ENCODE results near the gene CNST.

CNST gene

DNA sequence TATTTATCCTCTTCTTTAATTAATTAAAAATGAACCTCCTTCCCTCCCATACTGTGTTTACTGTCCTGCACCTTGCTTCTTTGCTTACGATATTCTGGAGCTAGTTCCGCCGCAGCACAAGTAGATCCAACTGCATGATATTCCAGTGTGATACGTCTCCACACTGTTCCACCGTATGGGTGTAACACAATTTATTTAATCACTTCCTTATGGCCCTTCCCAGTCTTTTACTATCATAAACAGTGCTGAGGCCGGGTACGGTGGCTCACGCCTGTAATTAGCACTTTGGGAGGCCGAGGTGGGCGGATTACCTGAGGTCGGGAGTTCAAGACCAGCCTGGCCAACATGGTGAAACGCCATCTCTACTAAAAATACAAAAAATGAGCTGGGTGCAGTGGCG lies 25.7 kb downstream of the CNST start:
- H3K27ac ChIP-seq (ENCODE audit: low read length): peak overlapping the region; percentile 89
- TF ChIP-seq EZH2phosphoT487 (IDR thresholded peaks at IDR 0.05; ENCODE audit: low read depth): no peak
- H3K79me2 ChIP-seq (ENCODE audit: low read length): peaks cover 58% of the 10 kb centered on the region
- no peak overlapping the region for H2AFZ ChIP-seq (ENCODE audit: low read depth, low read length)
- peak overlapping the region; percentile 56 for H3K9ac ChIP-seq (ENCODE audit: low read length)
- no peaks in the 10 kb centered on the region for H4K20me1 ChIP-seq (ENCODE audit: insufficient read depth, low read length)
- peaks cover 26% of the 10 kb centered on the region for H3K36me3 ChIP-seq (replicated peaks; ENCODE audit: low read depth, low read length)
- peaks cover 3% of the 10 kb centered on the region; the same call in 1 of the 2 replicates for H3K9me3 ChIP-seq (ENCODE audit: insufficient read depth, low read length)
- peak overlapping the region; percentile 68 for H3K4me3 ChIP-seq (ENCODE audit: low read length)
- H3K4me2 ChIP-seq (ENCODE audit: low read length): peak overlapping the region; percentile 83
- no peaks in the 10 kb centered on the region for H3K27me3 ChIP-seq (ENCODE audit: low read depth, low read length)
- peaks cover 49% of the 10 kb centered on the region for H3K4me1 ChIP-seq (ENCODE audit: low read length)

DNA sequence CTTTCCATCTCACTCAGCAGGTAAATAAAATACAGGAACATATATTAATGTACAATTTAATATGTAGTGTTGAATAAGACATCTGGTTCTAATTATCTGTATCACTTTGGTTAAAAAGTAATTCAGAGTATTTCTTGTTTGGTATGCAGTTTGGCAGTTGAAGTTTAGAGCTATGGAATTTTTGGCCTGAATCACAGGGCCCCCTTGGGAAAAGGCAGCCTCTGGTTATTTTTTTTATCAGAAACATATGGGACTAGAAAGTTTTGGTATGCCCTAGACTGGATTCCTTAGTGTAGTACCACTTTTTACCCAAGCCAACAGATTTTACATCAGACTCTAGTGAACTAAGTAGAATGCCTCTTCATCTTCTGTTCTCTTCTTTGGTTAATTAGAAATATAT lies 26.4 kb downstream of the CNST start:
- H4K20me1 ChIP-seq (ENCODE audit: insufficient read depth, low read length): peaks cover 6% of the 10 kb centered on the region; the same call in 1 of the 2 replicates
- H3K4me3 ChIP-seq (ENCODE audit: low read length): no peak overlapping the region
- peaks cover 26% of the 10 kb centered on the region for H3K36me3 ChIP-seq (replicated peaks; ENCODE audit: low read depth, low read length)
- no peak overlapping the region for H2AFZ ChIP-seq (ENCODE audit: low read depth, low read length)
- no peak overlapping the region for H3K9ac ChIP-seq (ENCODE audit: low read length)
- peaks cover 3% of the 10 kb centered on the region; the same call in 1 of the 2 replicates for H3K9me3 ChIP-seq (ENCODE audit: insufficient read depth, low read length)
- H3K79me2 ChIP-seq (ENCODE audit: low read length): peaks cover 58% of the 10 kb centered on the region
- peak overlapping the region; percentile 83; the same call in 1 of the 2 replicates for H3K4me2 ChIP-seq (ENCODE audit: low read length)
- peaks cover 42% of the 10 kb centered on the region for H3K4me1 ChIP-seq (ENCODE audit: low read length)
- H3K27me3 ChIP-seq (ENCODE audit: low read depth, low read length): no peaks in the 10 kb centered on the region
- peak overlapping the region; percentile 89; the same call in 1 of the 2 replicates for H3K27ac ChIP-seq (ENCODE audit: low read length)
- TF ChIP-seq EZH2phosphoT487 (IDR thresholded peaks at IDR 0.05; ENCODE audit: low read depth): no peak
- TF ChIP-seq, protein P1, sequence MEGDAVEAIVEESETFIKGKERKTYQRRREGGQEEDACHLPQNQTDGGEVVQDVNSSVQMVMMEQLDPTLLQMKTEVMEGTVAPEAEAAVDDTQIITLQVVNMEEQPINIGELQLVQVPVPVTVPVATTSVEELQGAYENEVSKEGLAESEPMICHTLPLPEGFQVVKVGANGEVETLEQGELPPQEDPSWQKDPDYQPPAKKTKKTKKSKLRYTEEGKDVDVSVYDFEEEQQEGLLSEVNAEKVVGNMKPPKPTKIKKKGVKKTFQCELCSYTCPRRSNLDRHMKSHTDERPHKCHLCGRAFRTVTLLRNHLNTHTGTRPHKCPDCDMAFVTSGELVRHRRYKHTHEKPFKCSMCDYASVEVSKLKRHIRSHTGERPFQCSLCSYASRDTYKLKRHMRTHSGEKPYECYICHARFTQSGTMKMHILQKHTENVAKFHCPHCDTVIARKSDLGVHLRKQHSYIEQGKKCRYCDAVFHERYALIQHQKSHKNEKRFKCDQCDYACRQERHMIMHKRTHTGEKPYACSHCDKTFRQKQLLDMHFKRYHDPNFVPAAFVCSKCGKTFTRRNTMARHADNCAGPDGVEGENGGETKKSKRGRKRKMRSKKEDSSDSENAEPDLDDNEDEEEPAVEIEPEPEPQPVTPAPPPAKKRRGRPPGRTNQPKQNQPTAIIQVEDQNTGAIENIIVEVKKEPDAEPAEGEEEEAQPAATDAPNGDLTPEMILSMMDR (IDR thresholded peaks at IDR 0.05; ENCODE audit: low read depth, low read length): no peak

DNA sequence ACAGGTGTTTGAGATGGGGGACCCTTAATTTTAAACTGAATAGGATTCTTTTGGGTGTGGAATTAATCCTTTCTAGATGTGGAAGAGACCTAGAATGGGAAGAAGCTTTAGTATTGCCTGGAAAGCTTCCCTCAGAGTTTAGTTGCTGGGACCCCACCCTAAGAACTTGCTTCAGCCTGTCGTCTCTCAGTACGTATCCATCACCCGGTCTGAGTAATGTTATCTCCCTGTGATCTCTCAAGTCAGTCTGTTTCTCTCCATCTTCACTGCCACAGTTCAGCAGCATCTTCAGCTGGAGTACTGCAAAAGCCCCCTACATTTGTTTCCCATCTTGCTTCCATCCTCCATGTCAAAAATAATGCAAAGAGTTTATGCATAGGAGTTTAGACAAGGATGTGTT lies 28.9 kb downstream of the CNST start:
- no peaks in the 10 kb centered on the region for H3K27me3 ChIP-seq (ENCODE audit: low read depth, low read length)
- H3K4me3 ChIP-seq (ENCODE audit: low read length): no peak overlapping the region
- H3K27ac ChIP-seq (ENCODE audit: low read length): no peak overlapping the region
- H2AFZ ChIP-seq (ENCODE audit: low read depth, low read length): no peak overlapping the region
- peaks cover 31% of the 10 kb centered on the region for H3K4me1 ChIP-seq (ENCODE audit: low read length)
- H4K20me1 ChIP-seq (ENCODE audit: insufficient read depth, low read length): peaks cover 17% of the 10 kb centered on the region
- peaks cover 65% of the 10 kb centered on the region for H3K79me2 ChIP-seq (ENCODE audit: low read length)
- H3K4me2 ChIP-seq (ENCODE audit: low read length): no peak overlapping the region
- no peak overlapping the region for H3K9ac ChIP-seq (ENCODE audit: low read length)
- no peak for TF ChIP-seq EZH2phosphoT487 (IDR thresholded peaks at IDR 0.05; ENCODE audit: low read depth)
- TF ChIP-seq, protein P1 (IDR thresholded peaks at IDR 0.05; ENCODE audit: low read depth, low read length): no peak
- H3K36me3 ChIP-seq (replicated peaks; ENCODE audit: low read depth, low read length): peaks cover 26% of the 10 kb centered on the region
- H3K9me3 ChIP-seq (ENCODE audit: insufficient read depth, low read length): no peaks in the 10 kb centered on the region

DNA sequence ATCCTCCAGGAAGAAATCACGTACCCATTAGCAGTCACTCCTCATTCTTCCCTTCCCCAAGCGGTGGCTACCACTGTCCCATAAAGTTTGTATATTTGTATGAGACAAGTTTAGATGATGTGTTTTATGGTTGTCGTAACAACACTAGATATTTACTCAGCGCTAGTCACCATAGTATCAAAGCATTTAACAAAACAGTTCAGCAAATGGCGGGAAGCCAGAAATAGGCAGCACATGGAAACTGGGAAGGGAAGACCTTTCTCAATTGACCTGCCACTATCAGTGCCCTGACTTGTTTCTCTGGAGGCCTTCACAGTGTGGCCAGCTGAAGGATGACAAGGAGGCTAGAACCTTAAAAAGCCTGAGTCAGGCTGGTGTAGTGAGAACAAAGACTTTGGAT lies 31.1 kb downstream of the CNST start:
- peaks cover 23% of the 10 kb centered on the region for H3K36me3 ChIP-seq (replicated peaks; ENCODE audit: low read depth, low read length)
- H3K4me2 ChIP-seq (ENCODE audit: low read length): no peak overlapping the region
- H4K20me1 ChIP-seq (ENCODE audit: insufficient read depth, low read length): peaks cover 24% of the 10 kb centered on the region
- no peak overlapping the region for H3K27ac ChIP-seq (ENCODE audit: low read length)
- H3K9ac ChIP-seq (ENCODE audit: low read length): no peak overlapping the region
- no peaks in the 10 kb centered on the region for H3K27me3 ChIP-seq (ENCODE audit: low read depth, low read length)
- peaks cover 59% of the 10 kb centered on the region for H3K79me2 ChIP-seq (ENCODE audit: low read length)
- TF ChIP-seq, protein P1 (IDR thresholded peaks at IDR 0.05; ENCODE audit: low read depth, low read length): no peak
- no peak for TF ChIP-seq EZH2phosphoT487 (IDR thresholded peaks at IDR 0.05; ENCODE audit: low read depth)
- no peak overlapping the region for H2AFZ ChIP-seq (ENCODE audit: low read depth, low read length)
- no peak overlapping the region for H3K4me3 ChIP-seq (ENCODE audit: low read length)
- H3K9me3 ChIP-seq (ENCODE audit: insufficient read depth, low read length): no peaks in the 10 kb centered on the region
- H3K4me1 ChIP-seq (ENCODE audit: low read length): peaks cover 13% of the 10 kb centered on the region
